GOT3 (cell line): Measurements from ENCODE around the gene JAG2.

ENCODE experiments used
- DNase-seq: peaks from one replicate; lab custom pipeline; 2025; ENCODE audit warnings: mixed read lengths; lab: John Stamatoyannopoulos, UW

JAG2 gene

GRCh38 chr14:105139831-105140239, 28.7 kb downstream of the JAG2 start:
- no peak for DNase-seq

DNA sequence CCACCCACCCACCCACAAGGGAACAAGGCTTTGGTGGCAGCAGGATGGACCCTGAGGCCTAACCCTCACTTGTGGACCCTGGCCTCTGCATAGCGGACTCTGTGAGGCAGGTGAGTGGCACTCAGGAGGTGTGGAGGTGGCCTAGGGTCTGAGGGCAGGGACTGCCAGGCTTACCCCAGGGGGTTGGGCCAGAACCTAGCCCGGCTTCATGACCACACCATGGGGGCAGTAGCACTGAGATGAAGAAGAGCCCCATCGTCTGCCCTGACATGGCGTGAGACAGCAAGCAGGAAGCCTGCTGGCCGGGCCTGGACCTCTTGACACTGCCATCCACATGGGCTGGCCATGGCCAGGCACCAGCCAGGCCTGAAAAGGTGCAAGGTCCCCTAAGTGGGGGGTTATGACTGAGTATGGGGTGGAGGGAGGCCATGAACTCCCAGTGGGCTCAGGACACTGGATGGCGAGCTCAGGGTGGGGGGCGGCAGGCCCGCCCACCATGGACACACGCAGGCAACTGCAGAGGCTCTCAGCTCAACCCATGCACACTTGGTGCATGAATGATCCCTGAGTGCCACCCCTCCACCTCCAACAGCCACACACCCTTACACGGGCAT, 29.3 kb downstream of the JAG2 start:
- no peak for DNase-seq

DNA sequence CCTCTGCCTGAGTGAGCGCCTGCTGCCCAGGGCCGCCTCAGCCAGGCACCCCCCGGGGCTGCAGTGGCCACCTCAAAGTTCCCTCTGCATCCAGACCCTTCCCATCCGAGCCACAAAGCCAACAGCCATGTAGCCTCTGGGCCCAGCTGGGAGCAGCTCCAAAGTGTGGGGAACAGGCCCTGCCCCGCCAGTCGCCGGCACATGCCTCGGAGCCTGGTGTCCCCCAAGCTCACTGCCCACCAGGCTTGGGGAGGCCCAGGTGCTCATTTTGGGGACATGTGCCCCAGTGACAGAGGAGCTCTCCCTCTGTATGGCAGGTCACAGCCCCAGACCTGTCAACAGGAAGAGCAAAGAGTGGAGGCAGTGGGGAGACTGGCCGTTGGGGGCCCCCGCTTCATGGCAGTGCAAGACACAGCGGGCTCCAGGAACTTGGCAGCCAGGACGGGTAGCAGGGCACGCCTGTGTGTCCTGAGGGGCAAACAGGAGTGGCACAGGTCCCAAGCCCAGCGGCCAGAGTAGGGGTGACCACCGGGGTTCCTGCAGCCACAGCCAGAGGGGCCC, 29.9 kb downstream of the JAG2 start:
- DNase-seq = no peak

DNA sequence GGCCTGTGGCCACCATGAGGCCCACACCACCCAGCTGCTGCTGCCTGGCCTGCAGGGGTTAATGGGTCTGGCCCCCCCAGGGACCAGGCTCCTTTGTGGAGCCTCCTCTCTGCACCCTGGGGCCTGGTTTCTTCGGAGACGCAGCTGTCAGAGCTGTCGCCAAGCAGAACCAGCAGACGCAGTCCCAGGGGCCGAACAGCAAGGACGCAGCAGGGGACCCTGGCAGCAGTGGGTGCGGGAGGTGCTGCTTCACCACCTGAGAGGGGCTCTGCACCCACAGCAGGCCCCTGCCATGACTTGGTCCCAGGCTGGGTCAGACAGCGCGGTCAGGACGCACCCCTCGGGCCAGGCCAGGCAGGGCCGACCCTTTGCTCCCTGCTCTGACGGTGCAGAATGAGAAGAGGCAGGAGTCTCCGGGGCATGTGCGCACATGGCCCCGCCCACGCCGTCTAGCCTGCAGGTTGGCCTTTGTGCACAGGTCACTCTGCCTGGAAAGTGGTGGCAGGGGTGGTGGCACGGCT, 30.5 kb downstream of the JAG2 start:
- DNase-seq = no peak

GRCh38 chr14:105137481-105138020, 31.0 kb downstream of the JAG2 start:
- DNase-seq = no peak

GRCh38 chr14:105136401-105137322, 31.9 kb downstream of the JAG2 start:
- DNase-seq = no peak

- DNase-seq = no peak
Measured at GRCh38 chr14:105135700-105136395, 32.7 kb downstream of the JAG2 start.

DNA sequence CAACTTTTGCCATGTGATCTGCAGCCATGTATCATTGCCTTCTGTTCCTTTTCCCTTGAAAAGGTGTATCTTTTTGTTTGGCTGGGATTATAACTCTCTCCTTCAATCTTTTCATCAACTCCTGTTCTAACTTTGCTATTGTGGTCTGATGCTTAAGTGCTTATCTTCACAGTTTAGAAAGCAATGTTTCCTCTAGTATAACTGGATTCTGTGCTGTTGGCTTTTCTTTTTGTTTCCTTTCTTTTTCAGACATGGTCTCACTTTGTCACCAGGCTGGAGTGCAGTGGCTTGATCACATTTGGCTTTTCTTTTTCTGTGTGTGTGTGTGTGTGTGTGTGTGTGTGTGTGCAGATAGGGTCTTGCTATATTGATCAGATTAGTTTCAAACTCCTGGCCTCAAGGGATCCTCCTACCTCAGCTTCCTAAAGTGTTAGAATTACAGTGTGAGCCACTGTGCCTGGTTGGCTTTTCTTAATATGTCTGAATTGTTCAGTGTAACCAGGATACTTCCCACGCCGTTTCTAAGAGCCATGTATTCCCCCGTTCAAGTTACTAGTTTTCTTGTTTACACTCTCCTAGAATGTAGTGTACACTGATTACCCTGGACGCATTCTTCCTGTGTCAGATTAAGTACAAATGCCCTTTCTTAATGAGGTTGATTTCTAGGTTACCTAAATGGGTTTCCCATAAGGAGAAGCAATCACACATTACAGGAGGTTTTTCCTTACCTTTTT, 35.5 kb downstream of the JAG2 start:
- no peak for DNase-seq

- no peak for DNase-seq
Measured at GRCh38 chr14:105131241-105131640, 37.3 kb downstream of the JAG2 start.

DNA sequence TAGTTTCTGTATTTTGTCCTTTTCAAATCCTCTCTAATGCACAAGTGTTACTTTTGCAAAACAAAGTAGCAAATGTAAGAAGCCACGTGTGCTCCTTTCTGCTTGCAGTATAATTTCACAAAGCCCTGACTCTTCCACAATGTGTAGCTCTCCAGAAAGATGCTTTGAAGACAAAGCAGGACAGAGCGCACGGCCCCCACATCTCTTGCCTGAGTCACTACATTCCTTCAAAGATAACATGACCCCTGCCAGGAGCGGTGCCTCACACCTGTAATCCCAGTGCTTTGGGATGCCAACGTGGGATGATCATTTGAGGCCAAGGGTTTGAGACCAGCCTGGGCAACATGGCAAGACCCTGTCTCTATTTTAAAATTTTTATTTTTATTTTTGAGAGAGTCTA, 40.5 kb downstream of the JAG2 start:
- DNase-seq = no peak

DNA sequence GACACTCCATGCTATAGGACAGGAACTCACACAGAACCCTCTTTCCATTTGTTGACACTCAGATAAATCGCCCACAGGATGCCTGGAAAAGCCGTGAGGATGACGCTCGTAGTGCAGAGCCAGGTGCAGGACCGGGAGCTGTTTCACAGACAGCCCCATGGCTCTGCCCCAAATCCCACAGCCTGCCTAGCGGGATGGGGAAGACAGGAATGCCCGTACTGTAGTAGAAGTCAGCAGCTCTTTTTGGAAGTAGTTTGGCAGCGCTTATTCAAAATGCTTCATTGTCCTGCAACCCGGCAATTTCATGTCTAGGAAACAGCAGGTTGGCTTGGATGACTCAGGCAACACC, 41.6 kb downstream of the JAG2 start:
- no peak for DNase-seq

DNA sequence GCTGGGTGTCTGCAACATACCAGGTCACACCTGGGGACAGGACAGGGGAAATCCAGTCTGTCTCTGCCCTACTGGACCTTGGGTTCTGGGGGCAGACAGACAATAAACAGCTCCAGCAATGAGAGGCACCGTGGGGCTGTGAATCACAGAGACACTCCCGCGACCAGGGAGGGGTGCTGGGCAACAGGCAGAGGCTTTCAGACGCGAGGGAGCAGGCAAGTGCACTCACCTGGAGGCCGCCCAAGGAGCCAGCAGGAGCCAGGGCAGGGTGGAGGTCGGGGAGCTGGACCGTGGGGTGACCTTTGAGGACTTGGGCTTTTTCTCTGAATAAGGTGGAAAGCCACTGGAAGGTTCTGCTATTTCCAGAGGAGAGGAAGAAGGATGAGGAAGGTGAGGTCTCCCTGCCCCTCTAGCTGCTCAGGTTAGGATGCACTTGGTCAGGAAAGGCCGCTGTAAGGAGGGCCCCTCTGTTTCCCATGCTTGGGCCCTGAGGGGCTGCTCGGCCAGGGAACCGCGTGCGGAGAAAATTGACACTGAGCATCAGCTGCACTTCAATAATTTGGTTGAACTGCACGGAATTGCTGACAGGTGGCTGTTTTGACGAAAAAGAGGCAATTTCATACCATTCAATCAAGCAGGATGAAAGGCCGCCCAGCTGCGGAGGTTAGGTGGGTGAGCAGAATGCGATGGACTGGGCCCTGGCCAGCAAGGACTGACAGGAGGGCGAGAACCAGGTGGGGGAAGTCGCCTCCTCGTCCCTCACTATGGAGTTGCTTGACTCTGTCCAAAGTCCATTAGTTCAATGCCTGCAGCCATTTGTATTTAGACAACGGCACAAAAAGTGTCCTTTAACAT, 42.2 kb downstream of the JAG2 start:
- no peak for DNase-seq

- DNase-seq = no peak
Measured at GRCh38 chr14:105124823-105125222, 43.8 kb downstream of the JAG2 start.

- no peak for DNase-seq
Measured at GRCh38 chr14:105123981-105124765, 44.4 kb downstream of the JAG2 start.

DNA sequence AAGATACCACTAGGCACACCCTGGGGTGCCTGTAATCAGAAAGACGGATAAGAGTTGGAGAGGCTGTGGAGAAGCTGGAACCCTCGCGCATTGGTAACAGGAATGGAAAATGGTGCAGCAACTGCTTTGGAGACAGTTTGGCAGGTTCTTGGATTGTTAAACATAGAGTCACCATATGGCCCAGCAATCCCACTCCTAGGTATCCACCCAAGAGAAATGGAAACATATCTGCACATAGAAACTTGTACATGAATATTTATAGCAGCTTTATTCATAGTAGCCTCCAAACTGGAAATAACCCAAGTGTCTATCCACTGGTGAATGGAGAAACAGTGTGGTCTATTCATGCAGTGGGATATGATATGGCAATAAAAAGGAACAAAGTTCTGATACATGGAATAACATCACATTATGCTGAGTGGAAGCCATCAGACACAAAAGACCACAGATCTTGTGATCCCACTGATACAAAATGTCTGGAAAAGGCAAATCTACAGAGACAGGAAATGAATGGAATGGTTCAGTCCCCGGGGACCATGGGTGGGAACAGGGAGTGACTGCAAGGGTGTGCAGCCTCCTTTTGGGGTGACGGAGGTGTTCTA, 45.4 kb downstream of the JAG2 start:
- no peak for DNase-seq

GRCh38 chr14:105120056-105120455, 48.5 kb downstream of the JAG2 start:
- no peak for DNase-seq

DNA sequence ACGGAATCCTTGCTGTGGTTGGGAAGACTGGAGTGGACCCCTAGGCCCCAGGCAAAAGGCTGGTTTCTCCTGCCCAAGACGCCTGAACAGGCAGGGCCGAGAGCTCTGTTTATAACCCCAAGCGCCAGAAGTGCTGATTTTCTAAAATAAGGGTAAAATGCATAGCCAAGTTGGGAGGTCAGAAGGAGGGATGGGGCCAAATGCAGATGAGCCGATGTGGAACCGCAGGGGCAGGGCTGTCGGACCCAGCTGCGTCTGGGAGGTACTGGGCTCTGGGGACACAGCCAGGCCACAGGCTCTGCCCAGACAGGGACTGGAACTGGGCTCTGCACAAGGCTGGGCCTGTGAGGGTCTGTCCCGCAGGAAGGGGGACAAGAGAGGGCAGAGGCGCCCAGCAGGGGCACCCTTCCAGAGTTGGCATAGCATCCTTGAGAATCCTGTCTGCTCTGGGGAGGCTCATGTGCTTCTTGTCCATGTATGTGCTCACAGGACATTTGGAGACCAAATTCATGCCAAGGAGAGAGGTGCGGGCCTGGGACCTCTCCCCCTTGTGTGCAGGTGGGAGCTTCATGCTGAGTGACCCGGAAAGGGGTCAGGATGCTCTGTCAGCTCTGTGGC, 49.1 kb downstream of the JAG2 start:
- no peak for DNase-seq

GRCh38 chr14:105118646-105119407, 49.7 kb downstream of the JAG2 start:
- DNase-seq = no peak
